Osteoblast (primary cell): ENCODE data around the gene RALB. TPM values are rescaled to one million over a fixed set of nuclear protein-coding genes. Genes with fewer than 3 reads are reported as not detected.

ENCODE experiments used
- DNase-seq: peaks from one replicate; pipeline ENCODE4 v3.0.0; 2011; ENCODE audit warnings: low spot score, mixed read lengths; ENCODE audit not compliant: insufficient read length; ENCODE audit errors: missing footprints
- H2AFZ ChIP-seq: 2 replicates; pipeline ENCODE4 v1.6.0; 2011; ENCODE audit warnings: mild to moderate bottlenecking, low read length
- H3K27ac ChIP-seq: 2 replicates; pipeline ENCODE4 v1.5.1; 2011; ENCODE audit warnings: mild to moderate bottlenecking, low read depth, low read length, moderate library complexity
- H3K27me3 ChIP-seq: 2 replicates; pipeline ENCODE4 v1.6.0; 2012; ENCODE audit warnings: mild to moderate bottlenecking, control low read depth, inconsistent platforms, low read length, moderate library complexity; ENCODE audit not compliant: insufficient read depth
- H3K36me3 ChIP-seq: 2 replicates; pipeline ENCODE4 v1.5.1; 2011; ENCODE audit warnings: mild to moderate bottlenecking, low read length, control low read depth, moderate library complexity; ENCODE audit not compliant: insufficient read depth
- H3K4me1 ChIP-seq: 2 replicates; pipeline ENCODE4 v1.5.1; 2011; ENCODE audit warnings: mild to moderate bottlenecking, low read length, control low read depth, moderate library complexity; ENCODE audit not compliant: insufficient read depth
- H3K4me2 ChIP-seq: 2 replicates; pipeline ENCODE4 v1.6.0; 2011; ENCODE audit warnings: mild to moderate bottlenecking, low read length; ENCODE audit not compliant: insufficient read depth
- H3K4me3 ChIP-seq: fragments of 200-600 bp; sonication (generic); 3 replicates; pipeline ENCODE4 v1.5.1; 2012; ENCODE audit warnings: mild to moderate bottlenecking, low read length, inconsistent platforms; ENCODE audit not compliant: insufficient read depth
- H3K79me2 ChIP-seq: 2 replicates; pipeline ENCODE4 v1.6.0; 2012; ENCODE audit warnings: mild to moderate bottlenecking, low read length, control low read depth, inconsistent platforms; ENCODE audit not compliant: insufficient read depth
- H3K9me3 ChIP-seq: 2 replicates; pipeline ENCODE4 v1.5.1; 2011; ENCODE audit warnings: low read depth, low read length, control low read depth
- H4K20me1 ChIP-seq: 2 replicates; pipeline ENCODE4 v1.6.0; 2012; ENCODE audit warnings: mild to moderate bottlenecking, low read length, control low read depth; ENCODE audit not compliant: insufficient read depth
- total RNA-seq: library from RNA; depleted of rRNA; stranded (reverse); fragments of >200 nt; gene quantifications from 2 replicates; pipeline ENCODE4 v1.2.3, GENCODE V29; 2012
- TF ChIP-seq, protein P1 (sequence below): IDR thresholded peaks from 2 replicates; pipeline ENCODE4 v1.5.1; 2011; ENCODE audit warnings: mild to moderate bottlenecking, low read depth, low read length, moderate library complexity; ENCODE audit errors: extremely low read depth

The RALB gene
- total RNA-seq, 1 donor = 48.5 TPM

DNA sequence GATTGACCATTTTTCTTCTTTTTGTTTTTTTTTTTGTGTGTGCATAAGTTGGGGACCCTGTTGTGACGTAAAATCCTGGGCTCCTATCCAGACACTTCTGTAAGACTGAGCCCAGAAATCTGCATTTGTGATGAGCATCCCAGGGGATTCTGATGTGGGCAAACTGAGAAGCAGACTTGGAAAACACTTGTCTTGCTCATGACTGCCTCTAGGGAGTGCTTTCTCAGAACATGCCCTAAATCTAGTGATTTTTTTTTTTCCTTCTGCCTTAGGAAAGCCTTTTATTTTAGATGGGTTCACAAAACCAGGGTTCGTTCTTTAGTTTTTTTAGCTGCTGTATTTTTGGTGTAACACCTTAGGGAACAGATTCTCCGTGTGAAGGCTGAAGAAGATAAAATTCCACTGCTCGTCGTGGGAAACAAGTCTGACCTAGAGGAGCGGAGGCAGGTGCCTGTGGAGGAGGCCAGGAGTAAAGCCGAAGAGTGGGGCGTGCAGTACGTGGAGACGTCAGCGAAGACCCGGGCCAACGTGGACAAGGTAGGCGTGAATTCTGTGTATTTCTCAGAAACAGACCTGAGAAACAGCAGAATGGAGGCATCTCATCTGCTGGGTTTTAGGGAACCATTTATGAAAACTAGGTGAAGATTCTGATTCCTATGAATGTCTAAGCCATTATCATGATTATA lies 36.7 kb downstream of the RALB start:
- Histone ChIP-seq H3K36me3 (peaks cover 24% of the 10 kb centered on the region), H3K4me2 (no peak overlapping the region), H3K27ac (no peak overlapping the region), H3K9me3 (no peaks in the 10 kb centered on the region), H2AFZ (no peak overlapping the region), H4K20me1 (peaks cover 16% of the 10 kb centered on the region), H3K4me1 (peaks cover 22% of the 10 kb centered on the region), H3K4me3 (no peak overlapping the region), H3K27me3 (no peaks in the 10 kb centered on the region), H3K79me2 (peaks cover 28% of the 10 kb centered on the region)
- DNase-seq = peak; percentile 69
- TF ChIP-seq, protein P1, sequence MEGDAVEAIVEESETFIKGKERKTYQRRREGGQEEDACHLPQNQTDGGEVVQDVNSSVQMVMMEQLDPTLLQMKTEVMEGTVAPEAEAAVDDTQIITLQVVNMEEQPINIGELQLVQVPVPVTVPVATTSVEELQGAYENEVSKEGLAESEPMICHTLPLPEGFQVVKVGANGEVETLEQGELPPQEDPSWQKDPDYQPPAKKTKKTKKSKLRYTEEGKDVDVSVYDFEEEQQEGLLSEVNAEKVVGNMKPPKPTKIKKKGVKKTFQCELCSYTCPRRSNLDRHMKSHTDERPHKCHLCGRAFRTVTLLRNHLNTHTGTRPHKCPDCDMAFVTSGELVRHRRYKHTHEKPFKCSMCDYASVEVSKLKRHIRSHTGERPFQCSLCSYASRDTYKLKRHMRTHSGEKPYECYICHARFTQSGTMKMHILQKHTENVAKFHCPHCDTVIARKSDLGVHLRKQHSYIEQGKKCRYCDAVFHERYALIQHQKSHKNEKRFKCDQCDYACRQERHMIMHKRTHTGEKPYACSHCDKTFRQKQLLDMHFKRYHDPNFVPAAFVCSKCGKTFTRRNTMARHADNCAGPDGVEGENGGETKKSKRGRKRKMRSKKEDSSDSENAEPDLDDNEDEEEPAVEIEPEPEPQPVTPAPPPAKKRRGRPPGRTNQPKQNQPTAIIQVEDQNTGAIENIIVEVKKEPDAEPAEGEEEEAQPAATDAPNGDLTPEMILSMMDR = peak; percentile 38

GRCh38 chr2:120290737-120291136 lies 38.1 kb downstream of the RALB start:
- H3K4me1 ChIP-seq = peaks cover 22% of the 10 kb centered on the region
- H3K36me3 ChIP-seq = peaks cover 31% of the 10 kb centered on the region

GRCh38 chr2:120291401-120292311 lies 39.0 kb downstream of the RALB start:
- TF ChIP-seq, protein P1 = no peak
- Histone ChIP-seq H3K36me3 (peaks cover 33% of the 10 kb centered on the region), H2AFZ (no peak overlapping the region), H3K27ac (no peak overlapping the region), H3K27me3 (no peaks in the 10 kb centered on the region), H4K20me1 (peaks cover 16% of the 10 kb centered on the region), H3K79me2 (peaks cover 21% of the 10 kb centered on the region), H3K4me2 (peak overlapping the region; percentile 8), H3K9me3 (no peaks in the 10 kb centered on the region), H3K4me3 (no peak overlapping the region), H3K4me1 (peaks cover 22% of the 10 kb centered on the region)
- peak; percentile 42 for DNase-seq

More at GRCh38 chr2:120290737-120291136, 38.1 kb downstream of the RALB start:
- Histone ChIP-seq H3K27me3 (no peaks in the 10 kb centered on the region), H3K27ac (no peak overlapping the region), H3K4me3 (no peak overlapping the region), H4K20me1 (peaks cover 16% of the 10 kb centered on the region), H3K79me2 (peaks cover 21% of the 10 kb centered on the region), H3K9me3 (no peaks in the 10 kb centered on the region), H3K4me2 (no peak overlapping the region), H2AFZ (no peak overlapping the region)
- TF ChIP-seq, protein P1 = no peak
- no peak for DNase-seq
